SK-N-SH (cell line): Measurements from ENCODE around the gene CDH24. TPM values are rescaled to one million over a fixed set of nuclear protein-coding genes. Genes with fewer than 3 reads are reported as not detected.
A peak's percentile ranks its signal among the peaks of the same experiment; 100 is the strongest.

Experiments
- CHD2 ChIP-seq: fragments of 150-350 bp; IDR thresholded peaks from 2 replicates; pipeline ENCODE4 v1.6.1; 2018; ENCODE audit warnings: low read length; ENCODE audit not compliant: partially characterized antibody
- ELF1 ChIP-seq: IDR thresholded peaks from 2 replicates; pipeline ENCODE4 v1.4.0; 2012
- EZH2phosphoT487 ChIP-seq: fragments of 200-600 bp; sonication (generic); IDR thresholded peaks from 2 replicates; pipeline ENCODE4 v1.6.1; 2017; ENCODE audit warnings: low read depth, mixed run types, mild to moderate bottlenecking, antibody characterized with exemption, moderate library complexity, borderline replicate concordance
- FOXM1 ChIP-seq: IDR thresholded peaks from 2 replicates; pipeline ENCODE4 v1.4.0; 2012; ENCODE audit warnings: low read depth, mild to moderate bottlenecking
- GATA2 ChIP-seq: sonication (generic); formaldehyde crosslinking; IDR thresholded peaks from 2 replicates; pipeline ENCODE4 v1.5.0; 2020; ENCODE audit warnings: mild to moderate bottlenecking, missing genetic modification reagents
- MXI1 ChIP-seq: IDR thresholded peaks from 2 replicates; pipeline ENCODE4 v1.6.1; 2012; ENCODE audit warnings: mild to moderate bottlenecking, low read depth, low read length, improper control_type of control experiment
- NRF1 ChIP-seq: IDR thresholded peaks from 2 replicates; pipeline ENCODE4 v1.6.1; 2012; ENCODE audit warnings: low read depth, mild to moderate bottlenecking, low read length
- RAD21 ChIP-seq: IDR thresholded peaks from 2 replicates; pipeline ENCODE4 v1.6.1; 2012; ENCODE audit warnings: mild to moderate bottlenecking, low read length
- RFX5 ChIP-seq: IDR thresholded peaks from 2 replicates; pipeline ENCODE4 v1.6.1; 2012; ENCODE audit warnings: mild to moderate bottlenecking, improper control_type of control experiment, low read length
- RXRA ChIP-seq: IDR thresholded peaks from 2 replicates; pipeline ENCODE4 v1.4.0; 2012; ENCODE audit warnings: low read depth, mild to moderate bottlenecking, borderline replicate concordance
- SMC3 ChIP-seq: IDR thresholded peaks from 2 replicates; pipeline ENCODE4 v1.6.1; 2012; ENCODE audit warnings: low read depth, low read length, improper control_type of control experiment
- TEAD4 ChIP-seq: IDR thresholded peaks from 2 replicates; pipeline ENCODE4 v1.4.0; 2012; ENCODE audit warnings: mild to moderate bottlenecking, borderline replicate concordance; ENCODE audit not compliant: insufficient read depth
- YY1 ChIP-seq: IDR thresholded peaks from 2 replicates; pipeline ENCODE4 v1.4.0; 2012; ENCODE audit warnings: low read depth, mild to moderate bottlenecking
- polyA plus RNA-seq, 3 experiments: library from polyadenylated mRNA; depleted of rRNA; stranded (reverse); fragments of >200 nt; gene quantifications; 2 replicates each; pipeline ENCODE4 v1.2.3, GENCODE V29; 2012
- TF ChIP-seq, protein P1 (sequence below): IDR thresholded peaks from 2 replicates; pipeline ENCODE4 v1.6.1; 2012; ENCODE audit warnings: mild to moderate bottlenecking, low read depth, low read length, moderate library complexity
- TF ChIP-seq, protein P2 (sequence below): IDR thresholded peaks from 2 replicates; pipeline ENCODE4 v1.4.0; 2012; ENCODE audit warnings: low read depth, borderline replicate concordance
- TF ChIP-seq, protein P3 (sequence below): fragments of 200-600 bp; sonication (generic); IDR thresholded peaks from 2 replicates; pipeline ENCODE4 v1.6.1; 2017; ENCODE audit warnings: antibody characterized with exemption, mild to moderate bottlenecking, moderate library complexity
- TF ChIP-seq, protein P4 (sequence below): IDR thresholded peaks from 2 replicates; pipeline ENCODE4 v1.4.0; 2012; ENCODE audit warnings: low read depth
- TF ChIP-seq, protein P5 (sequence below): IDR thresholded peaks from 2 replicates; pipeline ENCODE4 v1.4.0; 2012; ENCODE audit warnings: low read depth, borderline replicate concordance
- TF ChIP-seq, protein P6 (sequence below): fragments of 150-350 bp; IDR thresholded peaks from 2 replicates; pipeline ENCODE4 v1.6.1; 2017; ENCODE audit warnings: antibody characterized with exemption, low read length, low read depth, borderline replicate concordance

Gene CDH24
- polyA plus RNA-seq, 1 of the 3 experiments (the other 2 are of a cell fraction), result 30.8 TPM

DNA sequence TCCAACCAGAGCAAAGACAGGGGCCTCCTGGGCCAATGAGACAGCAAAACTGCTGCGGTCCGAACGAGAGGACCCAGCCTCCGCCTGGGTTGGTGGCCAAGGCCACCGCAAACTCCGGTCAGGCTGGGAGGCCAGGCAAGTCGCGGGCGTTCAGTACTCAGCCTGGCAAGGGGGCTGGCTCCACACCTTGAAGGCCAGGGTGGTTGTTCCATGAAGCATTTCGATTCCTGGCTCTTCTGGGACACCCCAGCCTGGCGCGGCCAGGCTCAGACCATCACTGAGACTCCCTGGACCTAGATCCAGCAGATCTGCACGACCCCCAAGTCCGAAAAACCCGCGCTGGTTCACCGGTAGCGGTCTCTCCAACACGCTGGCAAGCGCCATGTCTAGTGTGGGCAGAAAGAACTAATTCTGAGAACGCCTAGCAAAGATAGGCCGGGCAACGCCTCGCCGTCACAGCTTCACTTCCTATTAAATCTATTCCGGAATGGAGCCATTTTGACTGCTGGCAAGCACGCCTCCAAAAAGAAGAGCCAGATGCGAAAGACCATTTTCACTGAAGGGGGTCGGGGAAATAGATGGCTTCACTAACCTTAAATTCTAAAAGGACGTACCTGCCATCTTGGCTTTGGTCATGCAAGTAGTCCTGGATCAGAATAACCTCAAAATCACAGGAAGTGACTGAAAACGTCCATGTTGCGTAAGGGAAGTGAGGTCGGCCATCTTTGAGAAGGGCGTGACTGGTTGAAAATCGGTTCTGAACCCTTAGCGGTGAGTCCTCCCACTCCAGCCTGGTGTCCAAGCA, 22.6 kb downstream of the CDH24 start, which contains the start of gene PSMB5 (continued):
- TF ChIP-seq YY1 (peak; percentile 99), RAD21 (no peak), MXI1 (0 out of 2 replicates have a peak, but pooled peaks have one; percentile 0), TEAD4 (no peak), NRF1 (no peak), FOXM1 (no peak), SMC3 (0 out of 2 replicates have a peak, but pooled peaks have one; percentile 10), EZH2phosphoT487 (no peak), RFX5 (peak; percentile 52), GATA2 (no peak), RXRA (no peak), ELF1 (peak; percentile 75), CHD2 (peak; percentile 39)
- TF ChIP-seq, protein P1, sequence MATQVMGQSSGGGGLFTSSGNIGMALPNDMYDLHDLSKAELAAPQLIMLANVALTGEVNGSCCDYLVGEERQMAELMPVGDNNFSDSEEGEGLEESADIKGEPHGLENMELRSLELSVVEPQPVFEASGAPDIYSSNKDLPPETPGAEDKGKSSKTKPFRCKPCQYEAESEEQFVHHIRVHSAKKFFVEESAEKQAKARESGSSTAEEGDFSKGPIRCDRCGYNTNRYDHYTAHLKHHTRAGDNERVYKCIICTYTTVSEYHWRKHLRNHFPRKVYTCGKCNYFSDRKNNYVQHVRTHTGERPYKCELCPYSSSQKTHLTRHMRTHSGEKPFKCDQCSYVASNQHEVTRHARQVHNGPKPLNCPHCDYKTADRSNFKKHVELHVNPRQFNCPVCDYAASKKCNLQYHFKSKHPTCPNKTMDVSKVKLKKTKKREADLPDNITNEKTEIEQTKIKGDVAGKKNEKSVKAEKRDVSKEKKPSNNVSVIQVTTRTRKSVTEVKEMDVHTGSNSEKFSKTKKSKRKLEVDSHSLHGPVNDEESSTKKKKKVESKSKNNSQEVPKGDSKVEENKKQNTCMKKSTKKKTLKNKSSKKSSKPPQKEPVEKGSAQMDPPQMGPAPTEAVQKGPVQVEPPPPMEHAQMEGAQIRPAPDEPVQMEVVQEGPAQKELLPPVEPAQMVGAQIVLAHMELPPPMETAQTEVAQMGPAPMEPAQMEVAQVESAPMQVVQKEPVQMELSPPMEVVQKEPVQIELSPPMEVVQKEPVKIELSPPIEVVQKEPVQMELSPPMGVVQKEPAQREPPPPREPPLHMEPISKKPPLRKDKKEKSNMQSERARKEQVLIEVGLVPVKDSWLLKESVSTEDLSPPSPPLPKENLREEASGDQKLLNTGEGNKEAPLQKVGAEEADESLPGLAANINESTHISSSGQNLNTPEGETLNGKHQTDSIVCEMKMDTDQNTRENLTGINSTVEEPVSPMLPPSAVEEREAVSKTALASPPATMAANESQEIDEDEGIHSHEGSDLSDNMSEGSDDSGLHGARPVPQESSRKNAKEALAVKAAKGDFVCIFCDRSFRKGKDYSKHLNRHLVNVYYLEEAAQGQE, result no peak
- TF ChIP-seq, protein P2, sequence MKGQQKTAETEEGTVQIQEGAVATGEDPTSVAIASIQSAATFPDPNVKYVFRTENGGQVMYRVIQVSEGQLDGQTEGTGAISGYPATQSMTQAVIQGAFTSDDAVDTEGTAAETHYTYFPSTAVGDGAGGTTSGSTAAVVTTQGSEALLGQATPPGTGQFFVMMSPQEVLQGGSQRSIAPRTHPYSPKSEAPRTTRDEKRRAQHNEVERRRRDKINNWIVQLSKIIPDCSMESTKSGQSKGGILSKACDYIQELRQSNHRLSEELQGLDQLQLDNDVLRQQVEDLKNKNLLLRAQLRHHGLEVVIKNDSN, result no peak
- TF ChIP-seq, protein P3, sequence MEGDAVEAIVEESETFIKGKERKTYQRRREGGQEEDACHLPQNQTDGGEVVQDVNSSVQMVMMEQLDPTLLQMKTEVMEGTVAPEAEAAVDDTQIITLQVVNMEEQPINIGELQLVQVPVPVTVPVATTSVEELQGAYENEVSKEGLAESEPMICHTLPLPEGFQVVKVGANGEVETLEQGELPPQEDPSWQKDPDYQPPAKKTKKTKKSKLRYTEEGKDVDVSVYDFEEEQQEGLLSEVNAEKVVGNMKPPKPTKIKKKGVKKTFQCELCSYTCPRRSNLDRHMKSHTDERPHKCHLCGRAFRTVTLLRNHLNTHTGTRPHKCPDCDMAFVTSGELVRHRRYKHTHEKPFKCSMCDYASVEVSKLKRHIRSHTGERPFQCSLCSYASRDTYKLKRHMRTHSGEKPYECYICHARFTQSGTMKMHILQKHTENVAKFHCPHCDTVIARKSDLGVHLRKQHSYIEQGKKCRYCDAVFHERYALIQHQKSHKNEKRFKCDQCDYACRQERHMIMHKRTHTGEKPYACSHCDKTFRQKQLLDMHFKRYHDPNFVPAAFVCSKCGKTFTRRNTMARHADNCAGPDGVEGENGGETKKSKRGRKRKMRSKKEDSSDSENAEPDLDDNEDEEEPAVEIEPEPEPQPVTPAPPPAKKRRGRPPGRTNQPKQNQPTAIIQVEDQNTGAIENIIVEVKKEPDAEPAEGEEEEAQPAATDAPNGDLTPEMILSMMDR, result no peak
- TF ChIP-seq, protein P4, sequence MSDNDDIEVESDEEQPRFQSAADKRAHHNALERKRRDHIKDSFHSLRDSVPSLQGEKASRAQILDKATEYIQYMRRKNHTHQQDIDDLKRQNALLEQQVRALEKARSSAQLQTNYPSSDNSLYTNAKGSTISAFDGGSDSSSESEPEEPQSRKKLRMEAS, result no peak
- TF ChIP-seq, protein P5, sequence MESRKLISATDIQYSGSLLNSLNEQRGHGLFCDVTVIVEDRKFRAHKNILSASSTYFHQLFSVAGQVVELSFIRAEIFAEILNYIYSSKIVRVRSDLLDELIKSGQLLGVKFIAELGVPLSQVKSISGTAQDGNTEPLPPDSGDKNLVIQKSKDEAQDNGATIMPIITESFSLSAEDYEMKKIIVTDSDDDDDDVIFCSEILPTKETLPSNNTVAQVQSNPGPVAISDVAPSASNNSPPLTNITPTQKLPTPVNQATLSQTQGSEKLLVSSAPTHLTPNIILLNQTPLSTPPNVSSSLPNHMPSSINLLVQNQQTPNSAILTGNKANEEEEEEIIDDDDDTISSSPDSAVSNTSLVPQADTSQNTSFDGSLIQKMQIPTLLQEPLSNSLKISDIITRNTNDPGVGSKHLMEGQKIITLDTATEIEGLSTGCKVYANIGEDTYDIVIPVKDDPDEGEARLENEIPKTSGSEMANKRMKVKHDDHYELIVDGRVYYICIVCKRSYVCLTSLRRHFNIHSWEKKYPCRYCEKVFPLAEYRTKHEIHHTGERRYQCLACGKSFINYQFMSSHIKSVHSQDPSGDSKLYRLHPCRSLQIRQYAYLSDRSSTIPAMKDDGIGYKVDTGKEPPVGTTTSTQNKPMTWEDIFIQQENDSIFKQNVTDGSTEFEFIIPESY, result no peak
- TF ChIP-seq, protein P6, sequence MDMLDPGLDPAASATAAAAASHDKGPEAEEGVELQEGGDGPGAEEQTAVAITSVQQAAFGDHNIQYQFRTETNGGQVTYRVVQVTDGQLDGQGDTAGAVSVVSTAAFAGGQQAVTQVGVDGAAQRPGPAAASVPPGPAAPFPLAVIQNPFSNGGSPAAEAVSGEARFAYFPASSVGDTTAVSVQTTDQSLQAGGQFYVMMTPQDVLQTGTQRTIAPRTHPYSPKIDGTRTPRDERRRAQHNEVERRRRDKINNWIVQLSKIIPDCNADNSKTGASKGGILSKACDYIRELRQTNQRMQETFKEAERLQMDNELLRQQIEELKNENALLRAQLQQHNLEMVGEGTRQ, result no peak
- TF ChIP-seq, all 33 proteins: peak for 10
